Vagina (tissue), 2 donors: ENCODE data around the gene AMIGO3. TPM values are rescaled to one million over a fixed set of nuclear protein-coding genes. Genes with fewer than 3 reads are reported as not detected.

Experiments used
- DNase-seq, 2 donors: peaks; one replicate each; pipeline ENCODE4 v3.0.0-alpha.2; 2017; ENCODE audit errors: extremely low spot score in 2 of 2
- H3K27ac ChIP-seq: fragments of 200-600 bp; sonication (generic); one replicate; pipeline ENCODE4 v1.5.1; 2019
- H3K27me3 ChIP-seq: fragments of 200-600 bp; sonication (generic); one replicate; pipeline ENCODE4 v1.5.1; 2019
- H3K36me3 ChIP-seq, 2 donors: fragments of 200-600 bp; sonication (generic); one replicate each; pipeline ENCODE4 v1.5.1; 2017 to 2019
- H3K4me1 ChIP-seq: fragments of 200-600 bp; sonication (generic); one replicate; pipeline ENCODE4 v1.5.1; 2019
- H3K4me3 ChIP-seq, 2 donors: fragments of 200-600 bp; sonication (generic); 1 replicate in 1 of 2; 2 replicates in 1 of 2; pipeline ENCODE4 v1.5.1; 2016 to 2019
- H3K9me3 ChIP-seq: fragments of 200-600 bp; sonication (generic); one replicate; pipeline ENCODE4 v1.5.1; 2019
- CTCF ChIP-seq, 3 experiments: fragments of 450-650 bp in 2 of 3; fragments of 200-600 bp in 1 of 3; sonication (generic) in 1 of 3; IDR thresholded peaks; one replicate each; pipeline ENCODE4 v1.5.1; 2017 to 2019; ENCODE audit warnings: antibody characterized with exemption in 3 of 3, mild to moderate bottlenecking in 2 of 3, moderate library complexity in 2 of 3
- POLR2A ChIP-seq, 2 donors: fragments of 450-650 bp; IDR thresholded peaks; one replicate each; pipeline ENCODE4 v1.6.1; 2017; ENCODE audit warnings: antibody characterized with exemption in 2 of 2, mild to moderate bottlenecking in 2 of 2, moderate library complexity in 2 of 2
- POLR2AphosphoS5 ChIP-seq, 2 donors: sonication (generic); formaldehyde crosslinking; IDR thresholded peaks; one replicate each; pipeline ENCODE4 v1.9.0; 2017; ENCODE audit warnings: antibody characterized with exemption in 2 of 2, mild to moderate bottlenecking in 2 of 2, low read depth in 1 of 2; ENCODE audit not compliant: insufficient read depth in 1 of 2
- intact Hi-C: fragments of 100-400 bp; cut with DNase I; formaldehyde crosslinking; loops from one replicate; pipeline ENCODE4 v1.15.1; 2023
- total RNA-seq: library from RNA; depleted of rRNA; stranded (reverse); fragments of >200 nt; gene quantifications from one replicate; pipeline ENCODE4 v1.2.3, GENCODE V29; 2016

Gene AMIGO3
- total RNA-seq, 1 donor from 2014 or later: not detected

GRCh38 chr3:49723296-49723627, 3.8 kb upstream of the AMIGO3 start:
- intact Hi-C loops: loop anchor here (10.0 kb wide), 1 partner anchor 122 kb away; no protein-coding TSS in a partner anchor
- Histone ChIP-seq H3K27me3 (no peaks in the 10 kb centered on the region), H3K27ac (peak overlapping the region; percentile 90), H3K36me3 (peaks cover 0 to 28% of the 10 kb centered on the region in 2 donors), H3K4me3 (peak overlapping the region; percentile 88 to 93), H3K4me1 (peaks cover 45% of the 10 kb centered on the region), H3K9me3 (no peaks in the 10 kb centered on the region)
- peak in 1 of 2 donors; percentile 92 for DNase-seq
- no peak for TF ChIP-seq CTCF (IDR thresholded peaks at IDR 0.05)
- no peak for TF ChIP-seq POLR2AphosphoS5 (IDR thresholded peaks at IDR 0.05; ENCODE audit: insufficient read depth in 1 of 2, low read depth in 1 of 2)
- no peak for TF ChIP-seq POLR2A (IDR thresholded peaks at IDR 0.05)

- intact Hi-C loops: loop anchor here (10.0 kb wide), 1 partner anchor 122 kb away; no protein-coding TSS in a partner anchor
- DNase-seq: no peak
- Histone ChIP-seq H3K27me3 (no peaks in the 10 kb centered on the region), H3K4me1 (peaks cover 49% of the 10 kb centered on the region), H3K9me3 (no peaks in the 10 kb centered on the region), H3K27ac (peak overlapping the region; percentile 90), H3K4me3 (peak overlapping the region; percentile 88 to 93), H3K36me3 (peaks cover 0 to 25% of the 10 kb centered on the region in 2 donors)
- no peak for TF ChIP-seq POLR2AphosphoS5 (IDR thresholded peaks at IDR 0.05; ENCODE audit: insufficient read depth in 1 of 2, low read depth in 1 of 2)
- TF ChIP-seq POLR2A (IDR thresholded peaks at IDR 0.05): no peak
- TF ChIP-seq CTCF (IDR thresholded peaks at IDR 0.05): no peak
These were observed 3.4 kb upstream of the AMIGO3 start for GRCh38 chr3:49722896-49723295.

- Histone ChIP-seq H3K36me3 (peaks cover 0 to 17% of the 10 kb centered on the region in 2 donors), H3K4me1 (peaks cover 49% of the 10 kb centered on the region), H3K9me3 (no peaks in the 10 kb centered on the region), H3K27me3 (no peaks in the 10 kb centered on the region), H3K27ac (no peak overlapping the region), H3K4me3 (peak overlapping the region in 1 of 2 donors; percentile 88)
- peak in 1 of 2 donors; percentile 89 for DNase-seq
- intact Hi-C loops: loop anchor here (10.0 kb wide), 1 partner anchor 123 kb away; no protein-coding TSS in a partner anchor
- no peak for TF ChIP-seq POLR2A (IDR thresholded peaks at IDR 0.05)
- TF ChIP-seq POLR2AphosphoS5 (IDR thresholded peaks at IDR 0.05; ENCODE audit: insufficient read depth in 1 of 2, low read depth in 1 of 2): no peak
- no peak for TF ChIP-seq CTCF (IDR thresholded peaks at IDR 0.05)
These were observed 2.7 kb upstream of the AMIGO3 start for GRCh38 chr3:49721896-49722781.

- peaks cover 49% of the 10 kb centered on the region for H3K4me1 ChIP-seq
- no peaks in the 10 kb centered on the region for H3K9me3 ChIP-seq
- no peak for TF ChIP-seq POLR2AphosphoS5 (IDR thresholded peaks at IDR 0.05; ENCODE audit: insufficient read depth in 1 of 2, low read depth in 1 of 2)
- no peak for TF ChIP-seq POLR2A (IDR thresholded peaks at IDR 0.05)
- no peak for TF ChIP-seq CTCF (IDR thresholded peaks at IDR 0.05)
- no peak overlapping the region for H3K4me3 ChIP-seq
- no peak overlapping the region for H3K27ac ChIP-seq
- peaks cover 0 to 18% of the 10 kb centered on the region in 2 donors for H3K36me3 ChIP-seq
- H3K27me3 ChIP-seq: no peaks in the 10 kb centered on the region
- intact Hi-C loops: loop anchor here (10.0 kb wide), 1 partner anchor 123 kb away; no protein-coding TSS in a partner anchor
- DNase-seq: peak in 1 of 2 donors; percentile 84
These were observed 2.1 kb upstream of the AMIGO3 start for GRCh38 chr3:49721596-49721895.
